ENCODE measurements around the gene ELN. TPM values are rescaled to one million over a fixed set of nuclear protein-coding genes. Genes with fewer than 3 reads are reported as not detected.

The ELN gene
- total and polyA plus RNA-seq, 9 of the 15 experiments (the other 6 are each of a cell fraction or from before 2014, with no cell fraction given) = 0.20 TPM; not detected in 8

DNA sequence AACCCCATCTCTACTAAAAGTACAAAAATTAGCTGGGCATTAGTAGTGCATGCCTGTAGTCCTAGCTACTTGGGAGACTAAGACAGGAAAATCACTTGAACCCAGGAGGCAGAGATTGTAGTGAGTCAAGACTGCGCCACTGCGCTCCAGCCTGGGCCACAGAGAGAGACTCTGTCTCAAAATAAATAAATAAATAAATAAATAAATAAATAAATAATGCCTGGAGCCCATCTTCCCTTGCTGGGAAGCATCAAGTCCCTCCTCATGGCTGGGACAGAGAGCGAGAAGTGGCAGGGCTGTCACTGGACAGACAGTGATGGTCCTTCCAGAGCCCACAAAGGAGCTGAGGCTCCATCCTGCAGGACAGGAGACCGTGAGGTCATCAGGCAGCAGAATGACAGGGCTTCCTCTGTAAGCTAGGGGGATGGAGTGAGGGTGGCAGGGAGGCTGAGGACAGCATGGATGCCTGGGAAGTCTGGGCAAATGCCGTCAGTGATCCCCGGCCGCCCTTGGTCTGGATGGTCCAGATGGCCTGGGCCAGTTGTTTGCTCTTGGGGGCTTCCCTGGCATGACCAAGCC, 36.4 kb upstream of the ELN start (continued):
- no peak for TF ChIP-seq CHAMP1 (IDR thresholded peaks at IDR 0.05)
- no peak for TF ChIP-seq TCF7 (IDR thresholded peaks at IDR 0.05; ENCODE audit: borderline replicate concordance)
- TF ChIP-seq MTA3 (IDR thresholded peaks at IDR 0.05; ENCODE audit: borderline replicate concordance) = no peak
- TF ChIP-seq MAFF (IDR thresholded peaks at IDR 0.05; ENCODE audit: low read length) = no peak

GRCh38 chr7:73992101-73992562, 35.8 kb upstream of the ELN start:
- CTCF ChIA-PET (ENCODE audit: low intra/inter-chr PET ratio) = no interaction called here
- intact Hi-C loops (cut with micrococcal nuclease) = no loop called here
- TF ChIP-seq ZNF239 (CRISPR knock-in tag; IDR thresholded peaks at IDR 0.05) (no peak), IRF9 (tag; IDR thresholded peaks at IDR 0.05) (no peak), GTF2F1 (IDR thresholded peaks at IDR 0.05; ENCODE audit: low read depth, low read length) (no peak), HDAC1 (IDR thresholded peaks at IDR 0.05) (no peak), CEBPB (tag; IDR thresholded peaks at IDR 0.05) (no peak), TFAM (CRISPR knock-in tag; conservative IDR thresholded peaks at IDR 0.05) (no peak), CXXC5 (CRISPR knock-in tag; IDR thresholded peaks at IDR 0.05) (no peak), ZNF133 (CRISPR knock-in tag; IDR thresholded peaks at IDR 0.05) (no peak), ZNF79 (CRISPR knock-in tag; IDR thresholded peaks at IDR 0.05; ENCODE audit: low read depth) (no peak), MCM3 (IDR thresholded peaks at IDR 0.05) (no peak), ZNF224 (CRISPR knock-in tag; IDR thresholded peaks at IDR 0.05) (no peak), NFYB (IDR thresholded peaks at IDR 0.05; ENCODE audit: extremely low read depth, insufficient read length) (no peak), GTF2E2 (tag; IDR thresholded peaks at IDR 0.05) (no peak)

More at GRCh38 chr7:73992101-73992562, 35.8 kb upstream of the ELN start:
- H3K27me3 ChIP-seq (ENCODE audit: control insufficient read depth in 2 of 2, insufficient read depth in 2 of 2, low read length in 2 of 2) = peaks cover 20 to 42% of the 10 kb centered on the region in 2 experiments
- H3K4me1 ChIP-seq (replicated peaks in 1 of 2; ENCODE audit: control insufficient read depth in 2 of 2, insufficient read depth in 2 of 2, low read length in 2 of 2) = peaks cover 0 to 2% of the 10 kb centered on the region in 2 experiments; a peak in 1 of 5 replicates
- POLR2A ChIA-PET = no interaction called here
- H3K79me2 ChIP-seq (ENCODE audit: control insufficient read depth, insufficient read depth, low read length) = no peaks in the 10 kb centered on the region
- 25% methylated on average over 18 of the region's 18 CpGs for WGBS (ENCODE audit: insufficient coverage, low coverage, missing lambda C conversion rate)
- ATAC-seq = no peak
- FAIRE-seq = no peak
- DNase-seq (ENCODE audit: extremely low read depth in 1 of 4, low spot score in 3 of 4) = no peak
- peaks cover 5% of the 10 kb centered on the region for H3K9me3 ChIP-seq (replicated peaks; ENCODE audit: control insufficient read depth, insufficient read depth, low read depth, low read length)
- H3K4me3 ChIP-seq = no peak overlapping the region
- in situ Hi-C loops (cut with MboI) = no loop called here
- no peaks in the 10 kb centered on the region for H3K9me1 ChIP-seq (ENCODE audit: control insufficient read depth, insufficient read depth, low read length)
- no TSS peak for BruUV-seq (replicated peaks)
- no peak overlapping the region for H3K27ac ChIP-seq (ENCODE audit: extremely low read depth, low read depth, low read length)
- no peak overlapping the region for H2AFZ ChIP-seq (ENCODE audit: low read depth, low read length)
- H4K20me1 ChIP-seq (replicated peaks; ENCODE audit: control insufficient read depth, insufficient read depth, low read length) = 0 out of 2 replicates have a peak, but pooled peaks cover 5% of the 10 kb centered on the region
- H3K36me3 ChIP-seq (ENCODE audit: control insufficient read depth, insufficient read depth, low read length) = no peaks in the 10 kb centered on the region
- H3K9ac ChIP-seq (ENCODE audit: insufficient read depth in 1 of 2, low read depth in 2 of 2, low read length in 2 of 2) = no peak overlapping the region
- no peak overlapping the region for H3K4me2 ChIP-seq (ENCODE audit: insufficient read depth, low read length)
